ENCODE data around the gene TMEM44.
"Not testable (repeated sequence)": the region's sequence is repeated elsewhere in the genome, so short reads cannot be mapped to it uniquely, and the experiment has no call there.

The TMEM44 gene

GRCh38 chr3:194554473-194555123 is 78.6 kb downstream of the TMEM44 start:
- DNase-seq (ENCODE audit: low spot score) = no peak

DNA sequence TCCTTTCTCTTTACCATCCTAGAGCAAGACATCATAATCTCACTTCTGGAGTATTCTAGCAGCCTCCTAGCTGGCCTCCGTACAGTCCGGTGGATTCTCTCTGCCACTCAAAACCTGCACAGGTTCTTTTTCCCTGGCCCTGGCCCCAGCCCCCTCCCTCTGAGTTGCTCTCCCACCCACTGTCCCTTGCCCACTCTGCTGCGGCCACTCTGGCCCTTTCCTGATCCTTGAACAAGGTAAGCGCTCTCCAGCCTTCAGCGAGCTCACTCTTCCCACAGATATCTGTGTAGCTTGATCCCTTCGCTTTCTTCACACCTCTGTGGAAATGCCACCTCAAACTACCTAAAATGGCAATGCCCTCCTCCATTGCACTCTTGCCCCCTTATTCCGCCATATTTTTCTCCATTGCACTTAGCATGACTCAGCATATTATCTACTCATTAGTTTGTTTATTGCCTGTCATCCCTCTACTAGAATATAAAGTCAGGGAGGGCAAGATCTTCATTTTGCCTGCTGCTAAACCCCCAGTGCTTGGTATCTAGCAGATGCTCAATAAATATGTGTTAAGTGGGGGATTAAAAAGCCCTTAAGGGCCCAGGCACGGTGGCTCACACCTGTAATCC is 80.8 kb downstream of the TMEM44 start:
- DNase-seq (ENCODE audit: low spot score) = no peak

DNA sequence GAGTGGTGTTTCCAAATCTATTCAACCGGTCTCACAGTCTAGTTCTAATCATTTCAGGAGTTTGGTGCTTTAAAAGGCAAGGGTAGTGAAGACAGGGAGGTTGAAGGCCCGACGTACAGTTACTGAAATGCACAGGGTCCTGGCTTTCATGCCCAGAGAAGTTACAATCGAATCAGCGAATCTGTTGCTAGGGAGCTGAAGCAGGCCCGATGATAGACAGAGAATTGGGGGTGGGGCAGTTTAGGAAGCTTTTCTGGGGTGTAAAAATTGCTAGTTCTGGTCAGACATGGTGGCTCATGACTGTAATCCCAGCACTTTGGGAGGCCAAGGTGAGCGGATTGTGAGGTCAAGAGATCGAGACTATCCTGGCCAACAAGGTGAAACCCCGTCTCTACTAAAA is 83.4 kb downstream of the TMEM44 start:
- DNase-seq (ENCODE audit: low spot score) = no peak

- no peak for DNase-seq (ENCODE audit: low spot score)
Observed at GRCh38 chr3:194548346-194549321, 84.6 kb downstream of the TMEM44 start.

GRCh38 chr3:194547042-194547441 is 86.2 kb downstream of the TMEM44 start:
- DNase-seq (ENCODE audit: low spot score) = no peak

DNA sequence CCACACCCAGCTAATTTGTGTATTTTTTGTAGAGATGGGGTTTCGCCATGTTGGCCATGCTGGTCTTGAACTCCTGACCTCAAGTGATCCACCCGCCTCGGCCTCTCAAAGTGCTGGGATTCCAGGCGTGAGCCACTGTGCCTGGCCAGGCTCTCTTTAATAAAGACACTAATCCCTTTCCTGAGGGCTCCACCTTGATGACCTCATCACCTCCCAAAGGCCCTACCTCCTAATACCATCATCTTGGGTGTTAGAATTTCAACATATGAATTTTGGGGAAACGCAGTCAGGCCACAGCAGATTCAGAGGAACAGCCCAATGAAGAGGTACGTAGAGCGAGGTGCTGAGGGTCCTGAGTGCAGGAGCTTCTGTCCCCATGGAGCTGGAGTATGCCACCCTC is 87.7 kb downstream of the TMEM44 start:
- not testable (repeated sequence) for DNase-seq (ENCODE audit: low spot score)

- no peak for DNase-seq (ENCODE audit: low spot score)
Observed at GRCh38 chr3:194543550-194543949, 89.7 kb downstream of the TMEM44 start.

DNA sequence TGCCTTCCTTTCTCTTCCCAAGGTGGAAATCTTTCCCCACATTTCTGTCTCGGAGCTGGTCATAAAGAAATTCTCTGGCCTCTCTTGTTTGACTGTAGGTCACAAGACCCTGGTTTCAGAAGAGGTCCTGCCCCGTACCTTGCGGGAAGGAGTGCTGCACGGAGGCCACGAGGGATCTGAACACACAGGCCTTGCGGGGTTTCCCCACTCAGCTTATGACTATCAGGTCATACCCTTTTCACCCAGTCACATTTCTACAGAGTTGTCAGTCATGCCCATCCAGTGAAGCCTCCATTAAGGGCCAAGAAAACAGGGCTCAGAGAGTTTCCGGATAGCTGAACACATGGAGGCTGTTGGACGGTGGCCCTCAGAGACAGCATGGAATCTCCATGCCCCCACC is 91.7 kb downstream of the TMEM44 start:
- no peak for DNase-seq (ENCODE audit: low spot score)

GRCh38 chr3:194540274-194540905 is 92.8 kb downstream of the TMEM44 start:
- DNase-seq (ENCODE audit: low spot score) = no peak

DNA sequence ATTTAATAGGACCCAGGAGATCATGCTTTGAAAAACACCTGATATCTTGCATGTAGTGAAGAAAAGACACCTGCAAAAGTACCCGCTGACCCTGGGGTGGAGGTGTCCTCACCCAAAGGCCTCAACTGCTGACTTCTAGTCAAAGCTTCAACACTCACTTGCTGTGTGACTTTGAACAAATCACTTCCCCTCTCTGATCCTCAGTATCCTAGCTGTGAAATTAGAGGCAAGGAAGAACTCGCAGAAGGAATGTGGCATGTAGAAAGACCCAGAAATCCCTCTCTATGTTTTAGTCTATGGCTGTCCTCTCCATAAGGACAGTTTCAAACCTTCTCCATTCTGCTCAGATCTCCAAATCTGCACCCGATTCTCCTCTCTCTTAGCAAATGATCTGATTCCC is 93.7 kb downstream of the TMEM44 start:
- no peak for DNase-seq (ENCODE audit: low spot score)

- no peak for DNase-seq (ENCODE audit: low spot score)
Observed at GRCh38 chr3:194537732-194538247, 95.4 kb downstream of the TMEM44 start.
